Measurements from ENCODE around the gene GPA33.

The GPA33 gene

DNA sequence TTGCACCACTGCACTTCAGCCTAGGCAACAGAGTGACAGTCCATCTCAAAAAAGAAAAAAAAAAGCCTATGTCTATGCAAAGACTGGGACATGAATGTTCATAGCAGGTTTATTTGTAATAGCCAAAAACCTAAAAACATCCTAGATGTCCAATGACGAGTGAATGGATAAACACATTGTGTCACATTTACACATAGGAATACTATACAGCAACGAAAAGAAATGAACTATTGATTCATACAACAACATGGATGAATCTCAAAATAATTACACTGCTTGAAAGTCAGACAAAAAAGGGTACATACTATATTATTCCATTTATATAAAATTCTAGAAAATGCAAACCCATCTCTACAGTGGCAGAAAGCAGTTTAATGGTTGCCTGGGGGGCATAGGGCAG, 11.6 kb upstream of the GPA33 start:
- no peak overlapping the region for H3K4me3 ChIP-seq (replicated peaks; ENCODE audit: low read depth, low read length)
- TF ChIP-seq, protein P1, sequence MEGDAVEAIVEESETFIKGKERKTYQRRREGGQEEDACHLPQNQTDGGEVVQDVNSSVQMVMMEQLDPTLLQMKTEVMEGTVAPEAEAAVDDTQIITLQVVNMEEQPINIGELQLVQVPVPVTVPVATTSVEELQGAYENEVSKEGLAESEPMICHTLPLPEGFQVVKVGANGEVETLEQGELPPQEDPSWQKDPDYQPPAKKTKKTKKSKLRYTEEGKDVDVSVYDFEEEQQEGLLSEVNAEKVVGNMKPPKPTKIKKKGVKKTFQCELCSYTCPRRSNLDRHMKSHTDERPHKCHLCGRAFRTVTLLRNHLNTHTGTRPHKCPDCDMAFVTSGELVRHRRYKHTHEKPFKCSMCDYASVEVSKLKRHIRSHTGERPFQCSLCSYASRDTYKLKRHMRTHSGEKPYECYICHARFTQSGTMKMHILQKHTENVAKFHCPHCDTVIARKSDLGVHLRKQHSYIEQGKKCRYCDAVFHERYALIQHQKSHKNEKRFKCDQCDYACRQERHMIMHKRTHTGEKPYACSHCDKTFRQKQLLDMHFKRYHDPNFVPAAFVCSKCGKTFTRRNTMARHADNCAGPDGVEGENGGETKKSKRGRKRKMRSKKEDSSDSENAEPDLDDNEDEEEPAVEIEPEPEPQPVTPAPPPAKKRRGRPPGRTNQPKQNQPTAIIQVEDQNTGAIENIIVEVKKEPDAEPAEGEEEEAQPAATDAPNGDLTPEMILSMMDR (IDR thresholded peaks at IDR 0.05; ENCODE audit: low read length, missing control alignments) = no peak
- DNase-seq (ENCODE audit: low read depth) = no peak

DNA sequence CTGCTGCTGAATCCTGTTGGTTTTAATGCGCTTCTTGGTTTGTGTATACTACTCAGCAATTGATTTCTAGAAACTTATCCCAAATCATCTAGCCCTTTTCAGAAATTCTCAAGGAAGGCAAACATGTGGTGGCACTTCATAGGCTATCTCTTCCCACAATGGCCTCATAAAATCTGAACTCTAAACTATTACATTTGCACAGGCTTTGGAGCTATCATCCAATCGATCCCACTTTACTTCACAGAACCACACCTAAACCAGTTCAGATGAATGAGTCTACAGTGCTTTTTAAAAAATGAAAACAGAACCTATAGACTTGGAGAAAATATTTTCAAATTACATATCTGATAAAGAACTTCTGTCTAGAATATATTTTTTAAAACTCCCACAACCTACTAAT, 10.6 kb upstream of the GPA33 start:
- H3K4me3 ChIP-seq (replicated peaks; ENCODE audit: low read depth, low read length) = no peak overlapping the region
- no peak for DNase-seq (ENCODE audit: low read depth)
- TF ChIP-seq, protein P1 (IDR thresholded peaks at IDR 0.05; ENCODE audit: low read length, missing control alignments) = no peak

DNA sequence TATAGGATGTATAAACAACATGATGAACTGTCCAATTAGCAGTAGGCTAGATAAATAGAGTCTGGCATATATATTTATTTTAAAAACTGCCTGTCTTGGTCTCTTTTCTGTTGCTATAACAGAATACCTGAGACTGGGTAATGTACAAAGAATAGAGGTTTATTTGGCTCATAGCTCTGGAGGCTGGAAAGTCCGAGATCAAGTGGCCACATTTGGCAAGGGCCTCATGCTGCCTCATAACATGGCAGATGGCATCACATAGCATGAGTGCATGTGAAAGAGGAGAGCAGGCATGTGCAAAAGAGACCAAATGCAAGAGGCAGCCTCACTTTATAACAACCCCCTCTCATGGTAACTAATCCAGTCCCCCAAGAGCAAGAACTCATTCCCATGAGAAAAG, 9.7 kb upstream of the GPA33 start:
- H3K4me3 ChIP-seq (replicated peaks; ENCODE audit: low read depth, low read length) = no peak overlapping the region
- TF ChIP-seq, protein P1 (IDR thresholded peaks at IDR 0.05; ENCODE audit: low read length, missing control alignments) = no peak
- DNase-seq (ENCODE audit: low read depth) = no peak

DNA sequence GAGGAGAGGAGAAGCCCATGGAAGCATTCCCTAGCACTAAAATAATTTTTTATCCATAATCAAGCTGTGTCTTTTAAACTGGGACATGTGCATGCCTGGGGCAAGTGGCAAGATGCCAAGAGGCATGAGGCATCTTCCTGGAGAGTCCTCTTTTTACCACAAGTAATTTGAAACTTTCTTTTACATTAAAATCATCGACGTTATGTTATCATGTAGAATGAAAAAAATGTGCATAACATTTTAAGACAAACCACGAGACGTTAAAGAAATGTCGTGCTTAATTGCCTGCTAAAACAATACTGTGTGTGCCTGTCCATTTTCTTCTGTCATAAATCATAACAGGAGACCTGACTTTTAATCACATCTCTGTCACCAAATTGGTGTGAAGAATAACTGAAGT, 5.2 kb upstream of the GPA33 start:
- no peak overlapping the region for H3K4me3 ChIP-seq (replicated peaks; ENCODE audit: low read depth, low read length)
- TF ChIP-seq, protein P1 (IDR thresholded peaks at IDR 0.05; ENCODE audit: low read length, missing control alignments) = no peak
- DNase-seq (ENCODE audit: low read depth) = peak; percentile 17

DNA sequence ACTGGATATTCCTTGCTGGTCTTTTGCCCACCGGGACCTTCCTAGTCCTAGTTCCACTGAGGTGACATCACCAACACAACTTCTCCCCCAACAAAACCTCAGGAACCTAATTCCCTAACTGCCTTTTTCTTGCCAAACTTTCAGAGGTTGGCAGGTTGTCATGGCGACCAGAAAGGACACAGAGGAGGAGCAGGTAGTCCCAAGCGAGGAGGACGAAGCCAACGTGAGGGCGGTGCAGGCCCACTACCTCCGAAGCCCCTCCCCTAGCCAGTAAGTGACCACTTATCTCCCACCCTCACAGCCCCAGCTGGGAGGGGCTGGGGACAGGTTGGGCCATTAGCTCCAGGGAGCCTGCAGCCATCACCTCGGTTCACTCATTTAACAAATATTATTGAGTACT, 4.5 kb upstream of the GPA33 start:
- no peak for DNase-seq (ENCODE audit: low read depth)
- TF ChIP-seq, protein P1 (IDR thresholded peaks at IDR 0.05; ENCODE audit: low read length, missing control alignments) = no peak
- H3K4me3 ChIP-seq (replicated peaks; ENCODE audit: low read depth, low read length) = no peak overlapping the region

DNA sequence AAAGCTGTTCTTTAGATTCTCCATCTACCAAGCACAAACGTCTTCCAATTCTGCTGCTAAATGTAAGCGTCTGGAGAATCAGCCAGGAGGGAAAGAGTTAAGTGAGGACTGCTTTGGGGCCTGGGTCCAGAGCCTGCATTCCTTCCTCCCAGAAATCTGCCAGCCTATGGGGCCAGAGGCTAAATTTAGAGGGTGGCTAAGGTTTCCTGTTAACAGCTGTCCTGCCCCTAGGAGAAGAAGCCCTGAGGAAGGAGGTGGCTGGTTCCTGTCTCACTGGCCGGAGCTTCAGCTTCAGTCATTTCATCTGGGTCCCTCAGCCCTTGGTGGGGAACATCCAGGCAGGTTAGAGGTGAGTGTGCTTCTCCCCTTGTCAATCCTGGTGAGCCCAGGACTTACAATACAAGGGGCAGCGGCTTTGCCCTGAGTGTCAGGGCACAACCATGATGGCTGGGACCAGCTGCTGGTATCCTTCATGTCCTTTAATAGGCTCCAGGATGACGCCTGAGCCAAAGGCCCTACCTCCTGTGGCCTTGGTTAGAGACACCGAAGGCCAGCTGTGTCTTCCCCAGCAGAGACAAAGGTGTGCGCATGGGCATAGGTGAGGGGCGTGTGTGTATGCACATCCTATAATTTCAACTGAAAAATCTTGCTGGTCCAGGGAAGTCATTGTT, 3.8 kb upstream of the GPA33 start, which contains the start of gene STYXL2:
STYXL2 (plus strand) TSS at position 230 of the 671 bp plus-strand sequence. CDS start 775 bp downstream, outside the sequence.
- no peak within 1 kb of the TSS for H3K4me3 ChIP-seq (replicated peaks; ENCODE audit: low read depth, low read length)
- no peak for DNase-seq (ENCODE audit: low read depth)
- TF ChIP-seq, protein P1 (IDR thresholded peaks at IDR 0.05; ENCODE audit: low read length, missing control alignments) = no peak

DNA sequence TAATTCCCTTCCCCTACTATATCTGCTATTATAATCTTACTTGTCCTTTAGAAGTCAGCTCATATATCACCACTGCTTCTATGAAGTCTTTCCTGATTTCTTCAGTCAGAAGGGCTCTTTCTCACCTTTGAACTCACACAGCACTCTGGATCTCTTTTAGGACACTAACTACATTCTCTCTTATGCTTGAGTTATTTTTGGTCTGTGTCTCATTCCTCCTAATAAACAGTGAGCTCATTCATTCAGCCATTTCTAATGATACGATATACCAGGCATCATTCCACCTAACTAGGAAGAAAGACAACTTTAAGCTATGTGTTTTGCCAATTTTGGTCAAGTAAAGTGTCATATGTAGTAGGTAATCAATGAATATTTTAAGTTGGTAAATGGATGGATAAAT, 2.5 kb upstream of the GPA33 start:
- no peak for DNase-seq (ENCODE audit: low read depth)
- TF ChIP-seq, protein P1 (IDR thresholded peaks at IDR 0.05; ENCODE audit: low read length, missing control alignments) = no peak
- no peak overlapping the region for H3K4me3 ChIP-seq (replicated peaks; ENCODE audit: low read depth, low read length)

Data from fibroblast of pulmonary artery (primary cell).